ENCODE results near the gene VDR. TPM values are rescaled to one million over a fixed set of nuclear protein-coding genes. Genes with fewer than 3 reads are reported as not detected.

VDR gene
- total RNA-seq = 0.52 TPM

GRCh38 chr12:47904713-47905709 is at the start of gene VDR:
VDR (minus strand) TSS chr12:47904994; CDS start chr12:47879113, 25,881 bp downstream.
- peaks cover 23 to 40% (median 28%) of the 10 kb centered on the region in 3 donors for H3K4me1 ChIP-seq (ENCODE audit: control insufficient read depth in 3 of 3, insufficient read depth in 3 of 3, low read length in 3 of 3)
- H3K36me3 ChIP-seq (ENCODE audit: control insufficient read depth in 3 of 3, insufficient read depth in 3 of 3, low read length in 3 of 3) = no peaks in the 10 kb centered on the region
- peak within 1 kb of the TSS; percentile 84 to 88 (median 85) for H3K4me3 ChIP-seq (ENCODE audit: low read length in 3 of 3)
- no peak within 1 kb of the TSS for H3K27ac ChIP-seq (ENCODE audit: low read depth, low read length)
- H3K9me3 ChIP-seq (ENCODE audit: control insufficient read depth in 3 of 3, low read length in 3 of 3) = no peaks in the 10 kb centered on the region
- peaks cover 5 to 34% (median 7%) of the 10 kb centered on the region in 3 donors for H3K27me3 ChIP-seq (ENCODE audit: control insufficient read depth in 3 of 3, insufficient read depth in 3 of 3, low read length in 3 of 3)
- peak within 1 kb of the TSS; percentile 69 to 80 (median 80) for H3K9ac ChIP-seq (ENCODE audit: low read depth in 1 of 3, low read length in 3 of 3)

- H3K9ac ChIP-seq (ENCODE audit: low read depth in 1 of 3, low read length in 3 of 3) = no peak overlapping the region
Observed at GRCh38 chr12:47954058-47954457, 49.3 kb upstream of the VDR start.

GRCh38 chr12:47950856-47951468 is 46.2 kb upstream of the VDR start:
- Histone ChIP-seq H3K36me3 (ENCODE audit: control insufficient read depth in 3 of 3, insufficient read depth in 3 of 3, low read length in 3 of 3) (no peaks in the 10 kb centered on the region), H3K9ac (ENCODE audit: low read depth in 1 of 3, low read length in 3 of 3) (no peak overlapping the region), H3K9me3 (ENCODE audit: control insufficient read depth in 3 of 3, low read length in 3 of 3) (no peaks in the 10 kb centered on the region), H3K4me1 (ENCODE audit: control insufficient read depth in 3 of 3, insufficient read depth in 3 of 3, low read length in 3 of 3) (peaks cover 2 to 6% (median 3%) of the 10 kb centered on the region in 3 donors), H3K27me3 (ENCODE audit: control insufficient read depth in 3 of 3, insufficient read depth in 3 of 3, low read length in 3 of 3) (no peaks in the 10 kb centered on the region), H3K4me3 (ENCODE audit: low read length in 3 of 3) (no peak overlapping the region), H3K27ac (ENCODE audit: low read depth, low read length) (no peak overlapping the region)

More at GRCh38 chr12:47954058-47954457, 49.3 kb upstream of the VDR start:
- Histone ChIP-seq H3K27ac (ENCODE audit: low read depth, low read length) (no peak overlapping the region), H3K9me3 (ENCODE audit: control insufficient read depth in 3 of 3, low read length in 3 of 3) (no peaks in the 10 kb centered on the region), H3K36me3 (ENCODE audit: control insufficient read depth in 3 of 3, insufficient read depth in 3 of 3, low read length in 3 of 3) (no peaks in the 10 kb centered on the region), H3K27me3 (ENCODE audit: control insufficient read depth in 3 of 3, insufficient read depth in 3 of 3, low read length in 3 of 3) (no peaks in the 10 kb centered on the region), H3K4me3 (ENCODE audit: low read length in 3 of 3) (no peak overlapping the region), H3K4me1 (ENCODE audit: control insufficient read depth in 3 of 3, insufficient read depth in 3 of 3, low read length in 3 of 3) (peaks cover 1 to 3% (median 3%) of the 10 kb centered on the region in 3 donors)

GRCh38 chr12:47949441-47950341 is 44.9 kb upstream of the VDR start:
- no peak overlapping the region for H3K27ac ChIP-seq (ENCODE audit: low read depth, low read length)
- no peaks in the 10 kb centered on the region for H3K9me3 ChIP-seq (ENCODE audit: control insufficient read depth in 3 of 3, low read length in 3 of 3)
- H3K27me3 ChIP-seq (ENCODE audit: control insufficient read depth in 3 of 3, insufficient read depth in 3 of 3, low read length in 3 of 3) = peaks cover 0 to 4% (median 0%) of the 10 kb centered on the region in 3 donors
- no peaks in the 10 kb centered on the region for H3K36me3 ChIP-seq (ENCODE audit: control insufficient read depth in 3 of 3, insufficient read depth in 3 of 3, low read length in 3 of 3)
- no peak overlapping the region for H3K9ac ChIP-seq (ENCODE audit: low read depth in 1 of 3, low read length in 3 of 3)
- peaks cover 2 to 6% (median 3%) of the 10 kb centered on the region in 3 donors for H3K4me1 ChIP-seq (ENCODE audit: control insufficient read depth in 3 of 3, insufficient read depth in 3 of 3, low read length in 3 of 3)
- no peak overlapping the region for H3K4me3 ChIP-seq (ENCODE audit: low read length in 3 of 3)

- H3K27ac ChIP-seq (ENCODE audit: low read depth, low read length) = no peak overlapping the region
- peak overlapping the region in 1 of 3 donors; percentile 8 for H3K9ac ChIP-seq (ENCODE audit: low read depth in 1 of 3, low read length in 3 of 3)
- no peaks in the 10 kb centered on the region for H3K9me3 ChIP-seq (ENCODE audit: control insufficient read depth in 3 of 3, low read length in 3 of 3)
- no peak overlapping the region for H3K4me3 ChIP-seq (ENCODE audit: low read length in 3 of 3)
- H3K36me3 ChIP-seq (ENCODE audit: control insufficient read depth in 3 of 3, insufficient read depth in 3 of 3, low read length in 3 of 3) = no peaks in the 10 kb centered on the region
- peaks cover 6 to 17% (median 12%) of the 10 kb centered on the region in 3 donors for H3K27me3 ChIP-seq (ENCODE audit: control insufficient read depth in 3 of 3, insufficient read depth in 3 of 3, low read length in 3 of 3)
- peaks cover 2 to 6% (median 3%) of the 10 kb centered on the region in 3 donors for H3K4me1 ChIP-seq (ENCODE audit: control insufficient read depth in 3 of 3, insufficient read depth in 3 of 3, low read length in 3 of 3)
Observed at GRCh38 chr12:47947341-47947740, 42.5 kb upstream of the VDR start.

- peaks cover 3 to 6% (median 6%) of the 10 kb centered on the region in 3 donors for H3K4me1 ChIP-seq (ENCODE audit: control insufficient read depth in 3 of 3, insufficient read depth in 3 of 3, low read length in 3 of 3)
- no peak overlapping the region for H3K27ac ChIP-seq (ENCODE audit: low read depth, low read length)
- peak overlapping the region in 1 of 3 donors; percentile 8 for H3K9ac ChIP-seq (ENCODE audit: low read depth in 1 of 3, low read length in 3 of 3)
- H3K36me3 ChIP-seq (ENCODE audit: control insufficient read depth in 3 of 3, insufficient read depth in 3 of 3, low read length in 3 of 3) = no peaks in the 10 kb centered on the region
- H3K27me3 ChIP-seq (ENCODE audit: control insufficient read depth in 3 of 3, insufficient read depth in 3 of 3, low read length in 3 of 3) = peaks cover 6 to 21% (median 17%) of the 10 kb centered on the region in 3 donors
- no peaks in the 10 kb centered on the region for H3K9me3 ChIP-seq (ENCODE audit: control insufficient read depth in 3 of 3, low read length in 3 of 3)
- H3K4me3 ChIP-seq (ENCODE audit: low read length in 3 of 3) = no peak overlapping the region
Observed at GRCh38 chr12:47946413-47947323, 41.9 kb upstream of the VDR start.

- no peak overlapping the region for H3K27ac ChIP-seq (ENCODE audit: low read depth, low read length)
- no peaks in the 10 kb centered on the region for H3K9me3 ChIP-seq (ENCODE audit: control insufficient read depth in 3 of 3, low read length in 3 of 3)
- no peaks in the 10 kb centered on the region for H3K36me3 ChIP-seq (ENCODE audit: control insufficient read depth in 3 of 3, insufficient read depth in 3 of 3, low read length in 3 of 3)
- H3K9ac ChIP-seq (ENCODE audit: low read depth in 1 of 3, low read length in 3 of 3) = no peak overlapping the region
- peaks cover 10 to 29% (median 17%) of the 10 kb centered on the region in 3 donors for H3K27me3 ChIP-seq (ENCODE audit: control insufficient read depth in 3 of 3, insufficient read depth in 3 of 3, low read length in 3 of 3)
- peaks cover 3 to 6% (median 6%) of the 10 kb centered on the region in 3 donors for H3K4me1 ChIP-seq (ENCODE audit: control insufficient read depth in 3 of 3, insufficient read depth in 3 of 3, low read length in 3 of 3)
- H3K4me3 ChIP-seq (ENCODE audit: low read length in 3 of 3) = no peak overlapping the region
Observed at GRCh38 chr12:47945341-47945728, 40.5 kb upstream of the VDR start.

GRCh38 chr12:47944685-47945340 is 40.0 kb upstream of the VDR start:
- Histone ChIP-seq H3K27me3 (ENCODE audit: control insufficient read depth in 3 of 3, insufficient read depth in 3 of 3, low read length in 3 of 3) (peaks cover 10 to 29% (median 17%) of the 10 kb centered on the region in 3 donors), H3K27ac (ENCODE audit: low read depth, low read length) (no peak overlapping the region), H3K36me3 (ENCODE audit: control insufficient read depth in 3 of 3, insufficient read depth in 3 of 3, low read length in 3 of 3) (no peaks in the 10 kb centered on the region), H3K4me1 (ENCODE audit: control insufficient read depth in 3 of 3, insufficient read depth in 3 of 3, low read length in 3 of 3) (peaks cover 3 to 6% (median 6%) of the 10 kb centered on the region in 3 donors), H3K9ac (ENCODE audit: low read depth in 1 of 3, low read length in 3 of 3) (no peak overlapping the region), H3K4me3 (ENCODE audit: low read length in 3 of 3) (no peak overlapping the region), H3K9me3 (ENCODE audit: control insufficient read depth in 3 of 3, low read length in 3 of 3) (no peaks in the 10 kb centered on the region)

Data from skeletal muscle tissue (tissue), 4 donors.